Stomach smooth muscle (tissue), 2 donors: ENCODE results near the gene SCRN2.

Source experiments
- H3K27ac ChIP-seq: one replicate; pipeline ENCODE4 v1.7.0; 2013; ENCODE audit warnings: mild to moderate bottlenecking, low read length, inconsistent platforms
- H3K27me3 ChIP-seq, 2 donors: one replicate each; pipeline ENCODE4 v1.7.0; 2013; ENCODE audit warnings: low read length in 2 of 2; ENCODE audit not compliant: insufficient read depth in 2 of 2, control insufficient read depth in 1 of 2
- H3K36me3 ChIP-seq, 2 donors: one replicate each; pipeline ENCODE4 v1.7.0; 2013; ENCODE audit warnings: low read length in 2 of 2; ENCODE audit not compliant: control insufficient read depth in 2 of 2, insufficient read depth in 2 of 2
- H3K4me1 ChIP-seq: one replicate; pipeline ENCODE4 v1.7.0; 2013; ENCODE audit warnings: low read length; ENCODE audit not compliant: control insufficient read depth, insufficient read depth
- H3K4me3 ChIP-seq, 2 donors: one replicate each; pipeline ENCODE4 v1.7.0; 2013; ENCODE audit warnings: low read length in 2 of 2
- H3K9ac ChIP-seq, 2 donors: one replicate each; pipeline ENCODE4 v1.7.0; 2013; ENCODE audit warnings: low read length in 2 of 2, mild to moderate bottlenecking in 1 of 2
- H3K9me3 ChIP-seq, 2 donors: one replicate each; pipeline ENCODE4 v1.7.0; 2013; ENCODE audit warnings: low read length in 2 of 2; ENCODE audit not compliant: control insufficient read depth in 2 of 2
- donor health status: healthy.
- donor health status: Pancreatic carcinoma.

SCRN2 gene

GRCh38 chr17:47852113-47852949, 11.3 kb upstream of the SCRN2 start:
- H3K9me3 ChIP-seq, result no peaks in the 10 kb centered on the region
- no peaks in the 10 kb centered on the region for H3K36me3 ChIP-seq
- peaks cover 12% of the 10 kb centered on the region for H3K4me1 ChIP-seq
- no peak overlapping the region for H3K27ac ChIP-seq
- peaks cover 90 to 97% of the 10 kb centered on the region in 2 donors for H3K27me3 ChIP-seq
- no peak overlapping the region for H3K9ac ChIP-seq
- no peak overlapping the region for H3K4me3 ChIP-seq

- Histone ChIP-seq H3K9ac (no peak overlapping the region), H3K4me1 (peaks cover 14% of the 10 kb centered on the region), H3K27me3 (peaks cover 90 to 98% of the 10 kb centered on the region in 2 donors), H3K36me3 (no peaks in the 10 kb centered on the region), H3K4me3 (no peak overlapping the region), H3K9me3 (no peaks in the 10 kb centered on the region), H3K27ac (no peak overlapping the region)
Measured at GRCh38 chr17:47851764-47852112, 10.7 kb upstream of the SCRN2 start.

GRCh38 chr17:47850692-47851573, 9.9 kb upstream of the SCRN2 start, which contains the start of gene SP6:
TSS of gene SP6 (minus strand) at chr17:47851163. CDS start at chr17:47848429, 2,734 bp downstream.
- no peak within 1 kb of the TSS for H3K27ac ChIP-seq
- H3K36me3 ChIP-seq, result no peaks in the 10 kb centered on the region
- H3K9ac ChIP-seq, result no peak within 1 kb of the TSS
- H3K4me1 ChIP-seq, result peaks cover 14% of the 10 kb centered on the region
- H3K9me3 ChIP-seq, result no peaks in the 10 kb centered on the region
- peak within 1 kb of the TSS in 1 of 2 donors; percentile 54 for H3K4me3 ChIP-seq
- peaks cover 91 to 96% of the 10 kb centered on the region in 2 donors for H3K27me3 ChIP-seq

GRCh38 chr17:47850373-47850691, 9.3 kb upstream of the SCRN2 start:
- Histone ChIP-seq H3K4me1 (peaks cover 14% of the 10 kb centered on the region), H3K9ac (no peak overlapping the region), H3K36me3 (no peaks in the 10 kb centered on the region), H3K4me3 (no peak overlapping the region), H3K27me3 (peaks cover 88 to 93% of the 10 kb centered on the region in 2 donors), H3K9me3 (no peaks in the 10 kb centered on the region), H3K27ac (no peak overlapping the region)

- no peak overlapping the region for H3K27ac ChIP-seq
- no peak overlapping the region for H3K9ac ChIP-seq
- H3K36me3 ChIP-seq, result no peaks in the 10 kb centered on the region
- no peak overlapping the region for H3K4me3 ChIP-seq
- H3K9me3 ChIP-seq, result no peaks in the 10 kb centered on the region
- H3K27me3 ChIP-seq, result peaks cover 70 to 71% of the 10 kb centered on the region in 2 donors
- H3K4me1 ChIP-seq, result peaks cover 14% of the 10 kb centered on the region
Measured at GRCh38 chr17:47848198-47848513, 7.1 kb upstream of the SCRN2 start.

GRCh38 chr17:47847341-47848197, 6.5 kb upstream of the SCRN2 start:
- H3K4me1 ChIP-seq, result peaks cover 14% of the 10 kb centered on the region
- H3K9ac ChIP-seq, result no peak overlapping the region
- no peaks in the 10 kb centered on the region for H3K9me3 ChIP-seq
- no peaks in the 10 kb centered on the region for H3K36me3 ChIP-seq
- H3K4me3 ChIP-seq, result no peak overlapping the region
- no peak overlapping the region for H3K27ac ChIP-seq
- peaks cover 64 to 65% of the 10 kb centered on the region in 2 donors for H3K27me3 ChIP-seq

- no peak overlapping the region for H3K4me3 ChIP-seq
Measured at GRCh38 chr17:47846716-47847340, 5.8 kb upstream of the SCRN2 start.

GRCh38 chr17:47845716-47846075, 4.6 kb upstream of the SCRN2 start:
- H3K4me1 ChIP-seq, result peaks cover 14% of the 10 kb centered on the region
- peaks cover 47 to 52% of the 10 kb centered on the region in 2 donors for H3K27me3 ChIP-seq
- H3K27ac ChIP-seq, result no peak overlapping the region
- H3K4me3 ChIP-seq, result no peak overlapping the region
- no peak overlapping the region for H3K9ac ChIP-seq
- no peaks in the 10 kb centered on the region for H3K36me3 ChIP-seq
- H3K9me3 ChIP-seq, result no peaks in the 10 kb centered on the region

More at GRCh38 chr17:47846716-47847340, 5.8 kb upstream of the SCRN2 start:
- Histone ChIP-seq H3K27me3 (peaks cover 57 to 58% of the 10 kb centered on the region in 2 donors), H3K36me3 (no peaks in the 10 kb centered on the region), H3K9me3 (no peaks in the 10 kb centered on the region), H3K4me1 (peaks cover 14% of the 10 kb centered on the region), H3K9ac (no peak overlapping the region), H3K27ac (no peak overlapping the region)

GRCh38 chr17:47844814-47845715, 4.0 kb upstream of the SCRN2 start:
- no peak overlapping the region for H3K9ac ChIP-seq
- no peak overlapping the region for H3K4me3 ChIP-seq
- H3K9me3 ChIP-seq, result no peaks in the 10 kb centered on the region
- H3K27ac ChIP-seq, result no peak overlapping the region
- peaks cover 41 to 46% of the 10 kb centered on the region in 2 donors for H3K27me3 ChIP-seq
- no peaks in the 10 kb centered on the region for H3K36me3 ChIP-seq
- H3K4me1 ChIP-seq, result peaks cover 17% of the 10 kb centered on the region
